ENCODE data around the gene RASA4B.
A peak's percentile ranks its signal among the peaks of the same experiment; 100 is the strongest.
"Not testable (repeated sequence)": the region's sequence is repeated elsewhere in the genome, so short reads cannot be mapped to it uniquely, and the experiment has no call there.

The RASA4B gene

GRCh38 chr7:102517550-102518147, at the start of gene RASA4B:
Gene RASA4B, minus strand, starts transcription at chr7:102517777. Its CDS starts 67 bp downstream, at chr7:102517710.
- DNase-seq (ENCODE audit: low spot score) = peak; percentile 63

GRCh38 chr7:102550808-102551422, 33.3 kb upstream of the RASA4B start, which contains the start of gene SPDYE2:
Gene SPDYE2, plus strand, starts transcription at chr7:102551226. Its CDS starts 2,030 bp downstream, at chr7:102553256.
- not testable (repeated sequence) for DNase-seq (ENCODE audit: low spot score)

- not testable (repeated sequence) for DNase-seq (ENCODE audit: low spot score)
These were observed 28.8 kb upstream of the RASA4B start for GRCh38 chr7:102546353-102546752.

- not testable (repeated sequence) for DNase-seq (ENCODE audit: low spot score)
These were observed 27.7 kb upstream of the RASA4B start for GRCh38 chr7:102545288-102545687.

GRCh38 chr7:102544372-102544771, 26.8 kb upstream of the RASA4B start:
- DNase-seq (ENCODE audit: low spot score) = not testable (repeated sequence)

- DNase-seq (ENCODE audit: low spot score) = not testable (repeated sequence)
These were observed 26.0 kb upstream of the RASA4B start, which contains the start of gene UPK3BL2 for GRCh38 chr7:102543596-102543995. Gene UPK3BL2, minus strand, starts transcription at chr7:102543696. Its CDS starts 60 bp downstream, at chr7:102543636.

GRCh38 chr7:102542771-102543170, 25.2 kb upstream of the RASA4B start:
- not testable (repeated sequence) for DNase-seq (ENCODE audit: low spot score)

- DNase-seq (ENCODE audit: low spot score) = not testable (repeated sequence)
These were observed 24.5 kb upstream of the RASA4B start for GRCh38 chr7:102542083-102542482.

- not testable (repeated sequence) for DNase-seq (ENCODE audit: low spot score)
These were observed 23.0 kb upstream of the RASA4B start for GRCh38 chr7:102540604-102541003.

- DNase-seq (ENCODE audit: low spot score) = peak; percentile 37
These were observed 17.6 kb upstream of the RASA4B start for GRCh38 chr7:102535062-102535615.

GRCh38 chr7:102532127-102532526, 14.6 kb upstream of the RASA4B start:
- not testable (repeated sequence) for DNase-seq (ENCODE audit: low spot score)

- DNase-seq (ENCODE audit: low spot score) = not testable (repeated sequence)
These were observed 14.0 kb upstream of the RASA4B start for GRCh38 chr7:102531583-102531982.

- not testable (repeated sequence) for DNase-seq (ENCODE audit: low spot score)
These were observed 10.5 kb upstream of the RASA4B start for GRCh38 chr7:102527822-102528793.

- DNase-seq (ENCODE audit: low spot score) = not testable (repeated sequence)
These were observed 9.6 kb upstream of the RASA4B start for GRCh38 chr7:102527182-102527581.

GRCh38 chr7:102524803-102525202, 7.2 kb upstream of the RASA4B start:
- not testable (repeated sequence) for DNase-seq (ENCODE audit: low spot score)

- not testable (repeated sequence) for DNase-seq (ENCODE audit: low spot score)
These were observed 3.2 kb upstream of the RASA4B start for GRCh38 chr7:102520797-102521196.

- DNase-seq (ENCODE audit: low spot score) = not testable (repeated sequence)
These were observed 626 bp downstream of the RASA4B start for GRCh38 chr7:102516951-102517350.

- DNase-seq (ENCODE audit: low spot score) = not testable (repeated sequence)
These were observed 1.7 kb downstream of the RASA4B start for GRCh38 chr7:102515889-102516288.

GRCh38 chr7:102514881-102515721, 2.5 kb downstream of the RASA4B start:
- not testable (repeated sequence) for DNase-seq (ENCODE audit: low spot score)

GRCh38 chr7:102512642-102513221, 4.8 kb downstream of the RASA4B start:
- peak; percentile 89 for DNase-seq (ENCODE audit: low spot score)
